HG03571 (cell line): ENCODE measurements around the gene IL34.

Source experiments
- ATAC-seq: cut with Tn5 transposase; IDR thresholded peaks from one replicate; pipeline ENCODE4 v1.9.1; 2021; ENCODE audit not compliant: unreplicated experiment

Gene IL34

GRCh38 chr16:70687102-70687511, 40.7 kb downstream of the IL34 start:
- no peak for ATAC-seq

GRCh38 chr16:70687671-70688245, 41.4 kb downstream of the IL34 start:
- ATAC-seq: no peak

DNA sequence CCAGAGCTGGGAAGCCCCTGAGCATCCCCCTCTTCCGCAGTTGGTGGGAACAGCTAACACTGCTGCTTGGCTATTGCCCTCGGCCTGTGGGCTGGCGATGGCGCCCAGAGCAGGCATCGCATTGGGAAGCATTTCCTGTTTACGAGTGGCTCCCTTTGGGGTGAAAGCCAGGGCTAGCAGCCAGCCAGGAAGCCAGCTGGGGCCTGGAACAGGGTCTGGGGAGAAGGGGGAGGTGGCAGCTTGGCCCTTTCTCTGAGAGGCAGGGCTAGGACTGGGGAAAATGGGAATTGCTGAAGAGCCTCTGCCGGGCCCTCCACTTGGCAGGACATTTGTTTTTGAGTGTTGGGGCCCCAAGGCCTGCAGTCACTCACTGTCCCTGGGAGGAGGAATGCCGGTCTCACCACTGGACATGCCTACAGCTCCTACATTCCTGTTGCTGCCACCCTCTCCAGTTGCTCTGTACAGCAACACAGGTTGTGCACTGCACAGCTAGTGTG, 41.9 kb downstream of the IL34 start:
- ATAC-seq: no peak

DNA sequence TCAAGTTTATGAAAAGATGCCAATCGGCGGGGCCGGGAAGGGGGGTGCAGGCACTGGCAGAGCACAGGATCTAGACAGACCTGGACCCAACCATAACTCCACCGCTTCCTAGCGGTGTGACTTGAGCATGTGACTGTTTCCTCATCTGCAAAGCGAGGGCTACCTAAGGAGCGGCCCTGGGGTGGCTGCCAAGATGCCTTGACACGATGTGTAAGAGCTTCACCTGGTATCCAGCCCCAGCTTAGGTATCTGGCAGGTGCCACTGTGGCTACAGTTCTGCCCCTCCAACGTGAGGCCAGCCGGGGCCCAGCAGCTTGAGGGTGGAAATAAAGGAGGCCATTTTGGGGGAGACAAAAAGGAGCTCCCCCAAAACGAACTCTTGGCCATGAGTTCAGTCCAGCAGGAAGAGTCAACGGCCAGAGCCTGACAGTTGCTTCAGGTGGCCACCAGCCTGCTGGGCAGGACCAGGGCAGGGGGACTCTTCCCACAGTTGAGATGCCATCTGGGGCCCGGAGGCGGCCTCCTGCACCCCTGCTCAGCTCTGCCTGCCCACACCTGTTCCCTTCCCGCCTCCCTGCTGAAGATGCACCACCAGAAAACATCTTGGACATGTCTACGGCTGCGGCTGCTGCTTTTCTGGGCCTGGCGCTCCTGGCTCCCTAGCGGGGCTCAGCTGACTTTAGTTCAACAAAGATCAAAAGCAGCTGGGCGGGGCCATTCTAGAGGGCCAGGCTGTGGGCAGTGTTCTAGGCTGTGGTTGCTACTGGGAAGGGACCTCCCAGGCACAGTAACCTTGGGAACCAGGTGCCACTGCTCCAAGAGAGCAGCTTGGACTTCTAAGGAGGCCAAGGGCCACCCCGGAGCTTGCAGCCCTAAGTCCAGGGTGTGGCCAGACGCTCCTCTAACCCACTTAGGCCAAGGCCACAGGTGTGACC, 42.9 kb downstream of the IL34 start:
- ATAC-seq: no peak

- no peak for ATAC-seq
Observed at GRCh38 chr16:70689970-70690891, 43.9 kb downstream of the IL34 start.

- ATAC-seq: no peak
Observed at GRCh38 chr16:70691223-70692129, 45.1 kb downstream of the IL34 start.

GRCh38 chr16:70692130-70692872, 45.9 kb downstream of the IL34 start:
- ATAC-seq: no peak

- ATAC-seq: no peak
Observed at GRCh38 chr16:70692873-70693671, 46.7 kb downstream of the IL34 start.

DNA sequence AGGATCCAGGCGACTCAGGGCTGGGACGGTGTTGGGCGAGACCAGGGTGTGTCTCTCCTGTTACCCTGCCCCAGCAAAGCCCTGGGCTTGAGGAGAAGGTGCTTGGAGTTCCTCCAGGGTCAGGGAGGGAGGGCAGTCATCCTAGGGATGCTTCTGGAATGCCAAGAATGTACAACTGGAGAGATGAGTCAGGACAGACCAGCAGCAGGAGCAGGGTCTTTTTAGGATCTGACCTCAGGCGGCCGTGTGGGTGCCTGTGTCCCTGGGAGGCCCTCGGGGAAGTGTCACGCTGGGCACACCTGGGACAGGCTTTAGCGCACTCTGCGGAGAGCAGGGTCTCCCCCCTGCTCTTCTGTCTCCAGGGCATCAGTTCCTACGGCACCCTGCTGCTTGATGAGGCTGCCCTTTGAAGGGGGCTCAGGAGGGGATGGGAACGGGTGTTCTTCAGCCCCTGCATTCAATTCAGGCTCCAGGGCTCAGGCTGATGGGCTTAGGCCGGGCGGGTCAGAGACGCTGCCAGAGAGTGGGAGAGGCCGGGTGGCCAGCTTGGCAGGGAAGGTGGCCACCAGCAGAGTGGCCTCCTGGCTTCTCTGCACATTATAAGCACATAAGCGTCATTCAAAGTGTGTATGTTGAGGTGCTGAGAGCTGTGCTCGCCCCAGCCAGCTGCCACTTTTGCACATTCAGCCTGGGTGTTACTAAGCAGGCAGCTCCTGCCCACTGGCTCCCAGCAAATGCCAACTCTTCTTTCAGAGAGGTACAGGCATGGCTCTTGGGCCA, 47.9 kb downstream of the IL34 start:
- no peak for ATAC-seq

DNA sequence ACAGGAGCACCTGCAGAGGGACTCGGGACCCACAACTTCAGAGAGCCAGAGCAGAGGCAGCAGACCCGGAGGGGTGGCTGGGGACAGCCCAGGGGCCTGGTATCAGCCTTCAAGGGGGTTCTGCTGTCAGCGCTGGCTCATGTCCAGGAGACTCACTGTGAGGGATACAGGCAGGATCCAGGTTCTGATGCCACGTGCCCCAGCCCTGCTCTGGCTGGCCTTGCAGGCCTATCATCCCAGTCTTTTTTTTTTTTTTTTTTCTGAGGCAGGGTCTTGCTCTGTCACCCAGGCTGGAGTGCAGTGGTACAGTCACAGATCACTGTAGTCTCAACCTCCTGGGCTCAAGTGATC, 48.5 kb downstream of the IL34 start:
- no peak for ATAC-seq

DNA sequence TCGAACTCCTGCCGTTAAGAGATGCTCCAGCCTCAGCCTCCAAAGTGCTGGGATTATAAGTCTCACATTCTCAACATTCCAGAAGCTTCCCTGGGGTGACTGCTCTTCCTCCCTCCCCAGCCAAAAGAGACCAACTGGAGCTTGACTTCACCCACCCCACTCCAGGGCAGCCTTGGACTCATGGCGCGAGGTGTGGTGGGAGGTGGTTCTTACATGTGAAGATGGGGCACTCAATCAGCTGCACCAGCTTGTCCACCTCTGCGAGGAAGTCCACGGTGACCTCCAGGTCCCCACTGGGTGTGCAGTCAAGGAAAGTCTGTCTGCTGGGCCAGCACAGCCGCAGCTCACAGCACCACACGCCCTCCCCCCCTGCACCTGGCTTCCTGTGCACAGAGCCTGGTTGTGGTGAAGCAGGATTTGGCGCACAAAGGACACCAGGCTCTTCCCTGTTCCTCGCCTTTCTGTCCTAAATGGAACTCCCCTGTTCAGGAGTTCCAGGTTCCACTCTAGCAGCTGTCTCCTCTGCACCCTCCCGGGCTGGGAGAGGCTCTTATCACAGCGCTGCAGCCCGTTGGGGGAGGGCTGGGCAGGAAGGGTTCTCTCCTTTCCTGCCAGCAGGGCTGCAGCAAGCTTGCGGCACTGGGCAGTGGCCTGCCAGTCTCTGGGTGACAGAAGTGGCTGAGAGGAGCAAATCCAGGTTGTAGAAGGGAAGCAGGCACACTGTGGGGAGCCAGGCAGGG, 49.1 kb downstream of the IL34 start:
- ATAC-seq: no peak

- no peak for ATAC-seq
Observed at GRCh38 chr16:70696355-70696754, 50.0 kb downstream of the IL34 start.

DNA sequence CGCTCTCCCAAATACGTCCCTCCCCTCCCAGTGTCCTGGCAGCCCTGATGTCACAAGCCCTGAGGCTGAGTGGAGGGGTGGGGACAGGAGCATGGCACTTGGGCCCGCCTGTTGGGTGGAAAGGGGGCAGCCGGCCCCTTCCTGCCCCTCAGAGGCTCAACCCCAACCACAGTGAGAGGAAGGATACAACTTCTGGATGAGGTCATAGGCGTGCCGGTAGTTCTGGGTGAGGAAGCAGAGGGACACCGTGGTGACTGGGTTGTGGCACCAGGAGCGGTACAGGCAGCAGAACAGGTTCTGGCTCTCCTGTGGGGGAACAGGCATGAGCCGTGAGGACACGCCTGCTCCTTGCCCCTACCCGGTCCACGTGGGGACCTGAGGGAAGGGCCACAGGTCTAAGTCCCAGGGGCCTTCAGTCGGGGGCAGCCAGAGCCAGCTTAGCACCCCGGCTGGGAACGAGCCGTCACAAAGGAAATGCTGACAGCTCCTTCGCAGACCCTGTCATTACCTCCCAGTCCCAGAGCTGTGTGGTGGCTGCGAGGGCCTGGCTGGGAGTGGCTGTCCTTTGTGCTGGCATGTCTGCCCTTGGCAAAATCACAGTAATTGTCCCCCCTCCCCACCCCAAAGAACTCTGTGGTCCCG, 50.7 kb downstream of the IL34 start:
- no peak for ATAC-seq

DNA sequence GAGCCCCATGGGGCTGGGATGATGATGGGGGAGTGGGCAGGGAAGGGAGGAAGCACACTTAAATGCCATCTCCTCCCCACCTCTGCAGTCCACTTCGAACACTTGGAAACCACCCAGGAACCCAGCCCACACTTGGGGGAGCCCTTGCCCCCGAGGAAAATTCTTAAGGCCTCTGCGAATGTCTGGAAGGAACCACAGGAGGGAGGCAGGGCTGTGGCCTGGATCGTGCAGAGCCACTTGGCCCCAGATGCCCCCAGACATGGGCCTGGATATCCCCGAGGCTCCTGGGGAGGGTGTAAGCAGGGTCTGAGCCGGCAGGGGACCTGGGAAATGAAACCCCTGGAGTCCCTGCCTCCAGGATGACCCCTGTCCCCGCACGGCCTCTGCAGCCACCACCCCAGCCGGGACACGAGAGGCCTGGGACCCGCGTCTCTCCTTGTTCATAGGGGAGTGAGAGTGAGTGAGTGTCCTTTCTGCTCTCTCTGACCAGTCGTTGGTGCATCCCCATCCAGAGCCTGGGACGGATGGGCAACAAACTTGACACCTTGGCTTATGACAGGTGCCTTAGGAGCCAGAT, 51.3 kb downstream of the IL34 start:
- ATAC-seq: no peak

GRCh38 chr16:70698901-70699300, 52.5 kb downstream of the IL34 start:
- no peak for ATAC-seq

GRCh38 chr16:70699696-70700095, 53.3 kb downstream of the IL34 start:
- no peak for ATAC-seq
